ENCODE results near the gene NELFCD.

The NELFCD gene

GRCh38 chr20:58995461-58996225 is 14.6 kb downstream of the NELFCD start:
- no peak for DNase-seq

- DNase-seq: no peak
Observed at GRCh38 chr20:58996226-58996611, 15.2 kb downstream of the NELFCD start.

GRCh38 chr20:58997141-58997770 is 16.2 kb downstream of the NELFCD start:
- no peak for DNase-seq

- no peak for DNase-seq
Observed at GRCh38 chr20:58998656-58999055, 17.6 kb downstream of the NELFCD start.

- DNase-seq: no peak
Observed at GRCh38 chr20:59000326-59000725, 19.3 kb downstream of the NELFCD start.

GRCh38 chr20:59001068-59001448 is 20.0 kb downstream of the NELFCD start:
- DNase-seq: no peak

- no peak for DNase-seq
Observed at GRCh38 chr20:59001449-59002171, 20.6 kb downstream of the NELFCD start.

GRCh38 chr20:59002388-59002787 is 21.3 kb downstream of the NELFCD start:
- DNase-seq: no peak

GRCh38 chr20:59002874-59003399 is 21.9 kb downstream of the NELFCD start:
- DNase-seq: no peak

- DNase-seq: no peak
Observed at GRCh38 chr20:59003836-59004492, 22.9 kb downstream of the NELFCD start.

GRCh38 chr20:59004493-59004762 is 23.4 kb downstream of the NELFCD start:
- DNase-seq: peak; percentile 64

GRCh38 chr20:59004763-59005522 is 23.9 kb downstream of the NELFCD start:
- DNase-seq: peak; percentile 50

- no peak for DNase-seq
Observed at GRCh38 chr20:59005523-59006166, 24.6 kb downstream of the NELFCD start.

- no peak for DNase-seq
Observed at GRCh38 chr20:59006167-59006863, 25.3 kb downstream of the NELFCD start.

GRCh38 chr20:59006864-59007664 is 26.0 kb downstream of the NELFCD start, which contains the start of gene CTSZ:
Gene CTSZ (minus strand): TSS chr20:59007254. CDS start chr20:59007128, 126 bp downstream.
- DNase-seq: peak; percentile 47

GRCh38 chr20:59007665-59008511 is 26.8 kb downstream of the NELFCD start:
- DNase-seq: peak; percentile 33

- DNase-seq: no peak
Observed at GRCh38 chr20:59008715-59009336, 27.8 kb downstream of the NELFCD start.

- no peak for DNase-seq
Observed at GRCh38 chr20:59010321-59010994, 29.4 kb downstream of the NELFCD start.
